NCI-H460 (cell line): ENCODE measurements around the gene APPL1. TPM values are rescaled to one million over a fixed set of nuclear protein-coding genes. Genes with fewer than 3 reads are reported as not detected.
A peak's percentile ranks its signal among the peaks of the same experiment; 100 is the strongest.

Experiments
- DNase-seq: peaks from one replicate; pipeline ENCODE4 v3.0.0-alpha.2; 2016; ENCODE audit warnings: low read depth; ENCODE audit errors: extremely low read depth
- polyA plus RNA-seq: library from polyadenylated mRNA; depleted of rRNA; stranded (reverse); fragments of >200 nt; gene quantifications from 2 replicates; pipeline ENCODE4 v1.2.3, GENCODE V29; 2014; cell fraction: nucleus; rRNA removed
- total RNA-seq: library from RNA; depleted of rRNA; stranded (reverse); fragments of >200 nt; shearing (Covaris generic); gene quantifications from 2 replicates; pipeline ENCODE4 v1.2.3, GENCODE V29; 2014; rRNA removed

APPL1 gene, protein sequence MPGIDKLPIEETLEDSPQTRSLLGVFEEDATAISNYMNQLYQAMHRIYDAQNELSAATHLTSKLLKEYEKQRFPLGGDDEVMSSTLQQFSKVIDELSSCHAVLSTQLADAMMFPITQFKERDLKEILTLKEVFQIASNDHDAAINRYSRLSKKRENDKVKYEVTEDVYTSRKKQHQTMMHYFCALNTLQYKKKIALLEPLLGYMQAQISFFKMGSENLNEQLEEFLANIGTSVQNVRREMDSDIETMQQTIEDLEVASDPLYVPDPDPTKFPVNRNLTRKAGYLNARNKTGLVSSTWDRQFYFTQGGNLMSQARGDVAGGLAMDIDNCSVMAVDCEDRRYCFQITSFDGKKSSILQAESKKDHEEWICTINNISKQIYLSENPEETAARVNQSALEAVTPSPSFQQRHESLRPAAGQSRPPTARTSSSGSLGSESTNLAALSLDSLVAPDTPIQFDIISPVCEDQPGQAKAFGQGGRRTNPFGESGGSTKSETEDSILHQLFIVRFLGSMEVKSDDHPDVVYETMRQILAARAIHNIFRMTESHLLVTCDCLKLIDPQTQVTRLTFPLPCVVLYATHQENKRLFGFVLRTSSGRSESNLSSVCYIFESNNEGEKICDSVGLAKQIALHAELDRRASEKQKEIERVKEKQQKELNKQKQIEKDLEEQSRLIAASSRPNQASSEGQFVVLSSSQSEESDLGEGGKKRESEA
- 30.0 and 32.5 TPM in 2 replicates for total RNA-seq
- polyA plus RNA-seq = 12.4 and 13.2 TPM in 2 replicates

DNA sequence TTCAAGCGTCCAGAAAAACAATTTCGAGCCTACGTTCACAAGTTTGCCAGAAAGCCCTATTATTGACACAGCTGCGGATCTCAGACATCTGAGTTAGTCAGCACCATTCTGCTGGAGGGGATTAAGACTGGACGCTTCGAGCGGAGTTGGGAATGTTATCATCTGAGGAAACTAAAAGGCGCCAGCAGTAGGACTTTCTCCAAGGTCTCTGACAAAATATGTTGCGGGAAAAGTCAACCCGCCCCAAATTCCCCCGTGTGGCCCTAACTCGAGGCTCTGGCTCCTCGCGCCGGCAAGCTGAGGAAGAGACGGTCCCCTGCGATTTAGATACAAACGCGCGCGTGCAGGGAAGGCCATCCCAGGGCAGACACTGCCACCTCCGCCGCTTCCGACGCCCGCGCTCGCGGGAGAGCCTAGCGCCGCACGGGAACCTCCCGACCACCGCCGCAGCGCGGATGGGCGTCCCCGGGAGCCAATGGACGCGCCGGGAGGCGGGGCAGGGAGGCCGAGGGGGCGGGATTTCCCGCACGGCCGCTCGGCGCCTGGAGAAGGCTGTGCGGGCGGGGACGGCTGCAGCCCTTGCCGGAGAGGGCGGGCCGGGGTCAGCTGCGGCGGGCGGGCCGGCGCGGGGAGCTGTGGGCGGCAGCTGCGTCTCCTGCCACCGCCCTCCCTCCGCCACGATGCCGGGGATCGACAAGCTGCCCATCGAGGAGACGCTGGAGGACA, at the start of gene APPL1:
Gene APPL1, plus strand, starts transcription at position 526 of the 726 bp plus-strand sequence. Its CDS starts 155 bp downstream, at position 681.
- peak; percentile 77 for DNase-seq

DNA sequence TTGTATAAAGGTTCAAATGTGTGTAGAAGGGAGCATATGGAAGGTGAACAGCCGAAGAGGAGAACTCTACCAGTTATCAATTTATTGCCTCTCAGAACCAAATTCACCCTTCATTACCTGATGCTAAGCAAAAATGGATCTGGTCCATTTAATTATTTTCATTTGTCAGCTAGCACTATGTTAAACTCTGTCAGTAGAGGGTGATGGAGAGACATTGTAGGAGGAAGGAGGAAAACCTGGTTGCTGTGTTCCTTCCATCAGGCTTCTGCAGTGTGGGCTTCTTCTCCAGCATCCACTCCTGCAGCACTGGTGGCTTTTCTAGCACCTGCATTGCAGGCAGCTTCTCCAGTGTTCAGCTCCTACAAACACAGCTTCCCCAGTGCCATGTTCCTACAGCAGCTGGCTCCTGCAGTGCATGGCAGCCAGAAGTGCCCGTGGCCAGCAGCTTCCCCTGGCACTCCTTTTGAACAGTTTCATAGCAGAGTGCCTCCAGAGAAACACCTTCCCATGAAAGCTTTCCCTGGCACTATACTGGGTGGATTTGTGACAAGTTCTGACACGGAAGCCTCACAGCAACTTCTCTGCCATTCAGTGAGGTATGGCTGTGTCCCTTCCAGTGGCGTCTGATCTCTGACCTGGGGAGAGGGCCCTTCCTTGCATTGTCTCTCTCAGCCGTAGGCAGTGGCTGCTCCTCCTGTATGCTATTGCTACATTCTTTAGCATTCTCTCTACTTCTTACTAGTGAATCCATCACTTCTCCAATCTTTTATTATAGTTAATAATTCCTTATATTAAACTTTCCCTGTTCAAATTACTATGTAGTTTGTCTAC, 47.7 kb upstream of the APPL1 start:
- no peak for DNase-seq

GRCh38 chr3:57184526-57184925, 43.0 kb upstream of the APPL1 start:
- no peak for DNase-seq

DNA sequence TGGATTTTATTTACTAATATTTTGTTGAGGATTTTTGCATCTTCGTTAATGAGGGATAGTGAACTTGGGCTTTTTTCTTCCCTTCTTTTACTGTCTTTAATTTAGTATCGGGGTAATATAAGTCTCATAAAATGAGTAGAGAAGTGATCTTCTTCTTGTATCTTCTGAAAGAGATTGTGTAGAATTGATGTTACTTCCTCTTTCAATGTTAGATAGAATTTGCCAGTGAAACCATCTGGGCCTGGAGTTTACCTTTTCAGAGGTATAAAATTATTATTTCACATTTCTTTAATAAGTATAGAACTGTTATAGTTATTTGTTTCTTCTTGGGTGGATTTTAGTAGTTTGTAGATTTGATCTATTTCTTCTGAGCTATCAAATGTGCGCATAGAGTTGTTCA, 35.5 kb upstream of the APPL1 start:
- DNase-seq = no peak

DNA sequence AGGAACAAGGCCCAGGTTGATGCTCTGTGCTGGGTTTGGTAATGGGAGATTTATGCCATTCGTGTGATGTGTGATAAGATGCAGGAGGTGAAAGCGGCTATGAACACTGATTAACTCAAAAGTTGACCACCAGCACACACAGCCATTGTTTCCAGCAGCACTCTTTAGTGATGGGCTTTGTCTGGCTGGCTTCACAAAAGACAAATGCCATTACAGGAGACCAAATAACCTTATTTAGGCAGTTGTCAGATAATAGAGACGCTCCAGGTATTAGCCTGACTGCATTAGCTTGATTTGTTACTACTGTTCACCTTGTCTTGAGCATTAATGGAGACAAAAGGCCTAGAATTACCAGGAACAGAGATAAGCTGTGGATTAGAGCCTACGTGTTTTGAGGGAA, 32.9 kb upstream of the APPL1 start:
- no peak for DNase-seq

DNA sequence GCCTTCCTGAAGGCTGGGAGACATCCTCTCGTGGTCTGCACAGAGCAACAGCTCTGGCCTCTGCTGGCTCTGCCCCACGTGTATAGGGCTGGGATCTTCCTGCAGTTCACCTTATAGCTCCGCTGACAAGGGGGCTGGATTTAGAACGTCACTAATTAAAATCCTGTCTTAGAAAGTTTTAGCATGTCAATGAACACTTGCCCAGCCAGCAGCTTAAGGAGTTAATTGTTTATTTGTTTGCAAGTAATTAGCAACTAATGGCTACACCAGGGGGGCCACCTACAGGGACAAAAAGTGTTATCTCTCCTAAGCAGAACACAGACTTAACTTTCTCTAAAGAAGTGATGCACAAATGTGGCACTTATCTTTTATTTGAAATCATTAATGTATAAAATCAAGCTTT, 27.6 kb upstream of the APPL1 start, which contains the start of gene HESX1:
Gene HESX1, minus strand, starts transcription at position 84 of the 403 bp plus-strand sequence. Its CDS starts 60 bp downstream, at position 24.
- no peak for DNase-seq

GRCh38 chr3:57206423-57206822, 21.1 kb upstream of the APPL1 start:
- no peak for DNase-seq

DNA sequence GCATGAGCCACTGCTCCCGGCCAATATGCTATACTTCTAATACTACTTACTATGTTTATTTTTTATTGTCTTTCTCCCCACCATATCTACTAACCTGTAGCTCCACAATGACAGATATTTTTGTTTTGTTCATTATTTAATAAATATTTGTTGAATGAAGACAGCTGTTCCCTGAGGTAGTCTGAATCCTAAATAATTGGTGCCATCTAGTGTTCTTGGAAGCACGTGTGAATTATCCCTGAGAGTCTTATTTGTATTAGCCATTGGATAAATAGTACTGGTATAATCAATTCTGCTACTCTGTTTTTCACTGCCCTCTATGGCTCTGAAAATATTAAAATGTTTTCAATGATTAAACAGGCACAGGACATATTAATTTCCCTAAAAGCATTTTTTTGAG, 5.6 kb upstream of the APPL1 start:
- DNase-seq = peak; percentile 29

- DNase-seq = no peak
Observed at GRCh38 chr3:57224856-57225255, 2.7 kb upstream of the APPL1 start.

- DNase-seq = no peak
Observed at GRCh38 chr3:57226176-57226575, 1.4 kb upstream of the APPL1 start.

DNA sequence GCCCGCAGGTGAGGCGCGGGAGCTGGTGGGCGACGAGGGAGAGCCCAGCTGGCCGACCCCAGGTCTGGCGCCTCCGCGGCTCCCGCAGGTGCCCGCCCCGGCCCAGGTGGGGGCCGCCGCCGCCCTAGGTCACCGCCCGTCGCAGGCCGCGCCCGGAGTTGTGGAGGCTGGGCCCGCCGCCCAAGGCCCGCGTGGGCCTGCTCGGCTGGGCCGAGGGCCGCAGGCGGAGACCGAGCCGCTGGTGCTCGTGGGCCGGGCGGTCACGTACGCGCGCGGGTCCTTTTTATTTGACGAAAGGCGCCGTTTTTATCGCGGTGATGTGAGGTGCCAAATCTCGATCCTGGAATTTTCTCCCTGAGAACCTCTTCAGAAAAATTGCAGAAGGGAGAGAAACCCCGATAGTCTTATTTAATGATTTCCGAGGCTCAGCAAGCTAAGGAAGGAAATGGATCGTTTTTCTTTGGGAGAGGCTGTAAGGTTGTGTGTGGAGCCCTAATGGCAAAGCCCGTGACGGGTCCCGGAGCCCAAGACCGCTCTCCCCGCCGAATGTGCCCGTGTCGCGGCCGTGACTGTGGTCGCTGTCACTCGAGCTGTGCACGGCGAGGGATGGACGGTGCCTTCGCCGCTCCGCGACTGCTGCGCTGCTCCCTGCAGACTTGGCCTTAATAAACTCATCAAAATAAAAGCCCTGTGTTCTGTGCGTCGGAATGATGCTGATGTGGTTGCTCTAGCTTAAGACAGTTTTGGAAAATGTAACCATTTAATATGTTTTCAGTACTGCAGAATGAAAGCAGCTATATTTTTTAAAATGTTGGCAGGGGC, 612 bp downstream of the APPL1 start:
- no peak for DNase-seq

- DNase-seq = no peak
Observed at GRCh38 chr3:57230006-57230405, 2.5 kb downstream of the APPL1 start.

DNA sequence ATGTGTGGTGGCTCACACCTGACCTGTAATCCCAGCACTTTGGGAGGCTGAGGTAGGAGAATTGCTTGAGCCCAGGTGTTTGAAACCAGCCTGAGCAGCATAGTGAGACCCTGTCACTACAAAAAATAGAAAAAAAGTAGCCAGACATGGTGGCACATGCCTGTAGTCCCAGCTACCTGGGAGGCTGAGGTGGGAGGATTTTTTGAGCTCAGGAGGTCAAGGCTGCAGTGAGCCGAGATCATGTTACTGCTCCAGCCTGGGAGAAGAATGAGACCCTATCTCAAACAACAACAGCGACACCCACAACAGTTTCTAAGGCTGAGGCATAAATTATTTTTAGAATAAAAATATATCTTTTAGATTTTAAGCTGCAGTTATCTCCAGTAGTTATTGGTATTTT, 6.3 kb downstream of the APPL1 start:
- no peak for DNase-seq

DNA sequence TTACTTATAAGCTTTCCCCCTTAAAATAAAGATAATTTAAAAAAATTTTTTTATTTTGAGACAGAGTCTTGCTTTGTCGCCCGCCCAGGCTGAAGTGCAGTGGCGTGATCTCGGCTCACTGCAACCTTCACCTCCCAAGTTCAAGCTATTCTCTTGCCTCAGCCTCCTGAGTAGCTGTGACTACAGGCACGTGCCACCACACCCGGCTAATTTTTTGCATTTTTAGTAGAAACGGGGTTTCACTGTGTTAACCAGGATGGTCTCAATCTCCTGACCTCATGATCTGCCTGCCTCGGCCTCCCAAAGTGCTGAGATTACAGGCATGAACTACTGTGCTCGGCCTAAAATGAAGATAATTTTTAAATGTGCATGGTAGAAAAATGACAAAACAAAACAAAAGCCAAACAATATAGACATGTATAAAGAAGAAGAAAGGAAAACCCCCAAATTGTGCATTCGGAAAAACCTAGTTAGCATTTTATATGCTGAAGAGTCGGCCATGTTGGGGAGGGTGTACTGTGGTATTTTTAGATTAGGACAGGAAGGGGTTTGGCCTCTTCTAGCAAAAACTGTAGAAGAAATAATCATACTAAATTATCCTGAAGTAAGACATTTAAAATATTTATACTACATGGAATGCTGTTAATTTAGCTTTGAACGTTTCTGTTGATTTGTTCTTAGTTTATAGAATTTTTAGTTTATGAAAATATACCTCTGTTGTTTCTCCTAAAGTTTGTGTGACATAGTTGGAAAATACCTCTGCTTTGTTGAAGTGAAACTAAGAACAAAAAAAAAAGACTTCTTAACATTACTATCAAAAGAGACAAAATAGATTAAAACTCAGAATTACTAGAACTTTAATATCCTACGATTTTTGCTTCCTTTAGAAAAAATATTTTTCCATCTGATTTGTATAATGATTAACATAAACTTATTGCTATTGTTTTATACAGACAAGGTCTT, 7.4 kb downstream of the APPL1 start:
- DNase-seq = no peak

- DNase-seq = no peak
Observed at GRCh38 chr3:57244946-57245345, 17.4 kb downstream of the APPL1 start.

- no peak for DNase-seq
Observed at GRCh38 chr3:57252404-57252803, 24.9 kb downstream of the APPL1 start.

GRCh38 chr3:57256844-57257243, 29.3 kb downstream of the APPL1 start:
- DNase-seq = no peak

DNA sequence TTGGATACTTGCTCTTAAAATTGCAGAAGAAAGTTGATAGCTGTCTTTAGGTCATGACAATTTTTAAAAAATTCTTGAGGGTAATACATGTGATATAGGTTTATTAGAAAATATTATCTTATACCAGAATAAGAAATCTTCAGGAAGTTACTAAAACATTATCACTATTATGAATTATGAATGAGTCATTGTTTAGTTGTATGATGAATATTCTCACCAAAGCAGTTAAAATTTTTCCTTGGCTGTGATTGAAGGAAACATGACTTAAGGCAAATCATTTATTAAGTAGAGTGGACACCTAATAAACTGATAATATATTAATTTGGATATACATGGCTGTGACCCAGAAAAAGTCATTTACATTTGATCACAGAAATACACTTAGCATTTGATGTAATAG, 30.1 kb downstream of the APPL1 start:
- DNase-seq = no peak
